Ovary (tissue), 9 donors: ENCODE data around the gene FOLR1. TPM values are rescaled to one million over a fixed set of nuclear protein-coding genes. Genes with fewer than 3 reads are reported as not detected.
A peak's percentile ranks its signal among the peaks of the same experiment; 100 is the strongest.

Source experiments
- DNase-seq, 5 donors: peaks; one replicate each; pipeline ENCODE4 v3.0.0-alpha.2; 2019 to 2020
- H3K27ac ChIP-seq, 2 donors: fragments of 200-600 bp; one replicate each; pipeline versions ENCODE4 v1.5.1 to v1.8.0; 2019 to 2022
- H3K27me3 ChIP-seq: fragments of 200-600 bp; one replicate; pipeline ENCODE4 v1.8.0; 2022
- H3K36me3 ChIP-seq: fragments of 200-600 bp; sonication (generic); one replicate; pipeline ENCODE4 v1.5.1; 2019
- H3K4me1 ChIP-seq: one replicate; pipeline ENCODE4 v1.8.1; 2013; ENCODE audit warnings: mild to moderate bottlenecking, moderate library complexity; ENCODE audit not compliant: insufficient read depth
- H3K4me3 ChIP-seq: fragments of 200-600 bp; sonication (generic); one replicate; pipeline ENCODE4 v1.5.1; 2017
- H3K9me3 ChIP-seq, 2 donors: fragments of 200-600 bp in 1 of 2; sonication (generic) in 1 of 2; one replicate each; pipeline versions ENCODE4 v1.5.1 to v1.8.1; 2013 to 2019; ENCODE audit warnings: mild to moderate bottlenecking in 1 of 2, moderate library complexity in 1 of 2
- EP300 ChIP-seq: sonication (generic); formaldehyde crosslinking; IDR thresholded peaks from one replicate; pipeline ENCODE4 v1.6.1; 2017; ENCODE audit warnings: antibody characterized with exemption
- POLR2A ChIP-seq: fragments of 450-650 bp; IDR thresholded peaks from one replicate; pipeline ENCODE4 v1.6.1; 2017; ENCODE audit warnings: antibody characterized with exemption, mild to moderate bottlenecking, moderate library complexity
- WGBS, 3 donors: extraction: QIAGEN DNeasy Blood & Tissue Kit in 1 of 3; methylation state at CpG; one replicate each; pipeline versions ENCODE4 v1.1.5 to v1.1.7; 2013 to 2017; 5-methylcytosine and 5-hydroxymethylcytosine counted together
- intact Hi-C, 4 donors: fragments of 100-400 bp; cut with DNase I; formaldehyde crosslinking; loops; one replicate each; pipeline versions ENCODE4 v1.11.0 to v1.15.1; 2022 to 2023
- polyA plus RNA-seq, 2 donors: library from polyadenylated mRNA; stranded (reverse); fragments of 200-250 nt in 1 of 2; fragments of 350-450 nt in 1 of 2; fragmentation: Illumina TruSeq in 1 of 2; extraction: RNeasy Lipid Tissue Mini Kit (QIAGEN cat#74804) in 1 of 2; gene quantifications; one replicate each; pipeline ENCODE4 v1.2.3, GENCODE V29; 2013 to 2014
- total RNA-seq, 7 donors: library from RNA; depleted of rRNA in 2 of 7; stranded (reverse); fragments of >200 nt in 2 of 7; fragmentation: NEBNext Ultra II Directional in 3 of 7; extraction: Animal tissue kit (Norgen Biotek cat#: 25700) in 3 of 7; gene quantifications; one replicate each; pipeline versions ENCODE4 v1.1.0 to v1.2.4, GENCODE V29; 2016 to 2023
- TF ChIP-seq, protein P1 (sequence below), 3 donors: fragments of 450-650 bp in 2 of 3; fragments of 200-600 bp in 1 of 3; IDR thresholded peaks; one replicate each; pipeline versions ENCODE4 v1.5.1 to v1.8.0; 2016 to 2022; ENCODE audit warnings: antibody characterized with exemption in 3 of 3, mild to moderate bottlenecking in 1 of 3
- donor health status: DM: no; HTN: no; CAD: no; lungs with moderate emphysema.
- donor health status: DM: no; HTN: no; CAD: no.
- donor health status: Bipolar disorder and iron deficiency.
- donor health status: DM: yes; HTN: yes; CAD: no.
- donor health status: DM: no; HTN: no; CAD: no.
- donor health status: DM: yes; HTN: yes; CAD: no.

The FOLR1 gene
- total and polyA plus RNA-seq, 9 donors = 0.31 to 108 (median 4.3) TPM; not detected in 1

DNA sequence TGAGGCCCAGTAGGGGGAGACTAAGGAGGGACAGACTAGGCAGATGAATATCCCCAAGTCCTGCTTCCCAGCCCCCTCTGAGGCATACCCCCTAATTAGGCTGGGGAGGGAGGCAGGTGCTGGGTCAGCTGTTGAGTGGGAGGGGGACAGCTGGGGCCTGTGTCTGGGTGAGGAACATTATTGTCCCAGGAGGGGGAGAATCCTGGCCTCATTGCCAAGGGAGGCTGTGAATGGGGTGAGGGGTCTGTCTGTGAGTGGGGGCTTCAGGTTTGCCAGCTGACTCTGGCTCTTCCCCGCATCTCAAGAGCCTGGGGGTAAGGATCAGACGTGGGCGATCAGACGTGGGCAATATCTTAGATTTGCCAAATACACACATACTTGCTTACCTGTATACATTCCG is 34.8 kb downstream of the FOLR1 start:
- TF ChIP-seq, protein P1, sequence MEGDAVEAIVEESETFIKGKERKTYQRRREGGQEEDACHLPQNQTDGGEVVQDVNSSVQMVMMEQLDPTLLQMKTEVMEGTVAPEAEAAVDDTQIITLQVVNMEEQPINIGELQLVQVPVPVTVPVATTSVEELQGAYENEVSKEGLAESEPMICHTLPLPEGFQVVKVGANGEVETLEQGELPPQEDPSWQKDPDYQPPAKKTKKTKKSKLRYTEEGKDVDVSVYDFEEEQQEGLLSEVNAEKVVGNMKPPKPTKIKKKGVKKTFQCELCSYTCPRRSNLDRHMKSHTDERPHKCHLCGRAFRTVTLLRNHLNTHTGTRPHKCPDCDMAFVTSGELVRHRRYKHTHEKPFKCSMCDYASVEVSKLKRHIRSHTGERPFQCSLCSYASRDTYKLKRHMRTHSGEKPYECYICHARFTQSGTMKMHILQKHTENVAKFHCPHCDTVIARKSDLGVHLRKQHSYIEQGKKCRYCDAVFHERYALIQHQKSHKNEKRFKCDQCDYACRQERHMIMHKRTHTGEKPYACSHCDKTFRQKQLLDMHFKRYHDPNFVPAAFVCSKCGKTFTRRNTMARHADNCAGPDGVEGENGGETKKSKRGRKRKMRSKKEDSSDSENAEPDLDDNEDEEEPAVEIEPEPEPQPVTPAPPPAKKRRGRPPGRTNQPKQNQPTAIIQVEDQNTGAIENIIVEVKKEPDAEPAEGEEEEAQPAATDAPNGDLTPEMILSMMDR (IDR thresholded peaks at IDR 0.05) = no peak
- no peak for TF ChIP-seq POLR2A
- no peak for TF ChIP-seq EP300
- no peaks in the 10 kb centered on the region for H3K36me3 ChIP-seq
- no peaks in the 10 kb centered on the region for H3K27me3 ChIP-seq
- H3K4me3 ChIP-seq = no peak overlapping the region
- H3K4me1 ChIP-seq = peaks cover 10% of the 10 kb centered on the region
- H3K27ac ChIP-seq = no peak overlapping the region
- no peaks in the 10 kb centered on the region for H3K9me3 ChIP-seq
- 78 to 90% (median 82%) methylated on average over 5 of the region's 5 CpGs for WGBS, 3 donors
- intact Hi-C loops = no loop called here
- no peak for DNase-seq

DNA sequence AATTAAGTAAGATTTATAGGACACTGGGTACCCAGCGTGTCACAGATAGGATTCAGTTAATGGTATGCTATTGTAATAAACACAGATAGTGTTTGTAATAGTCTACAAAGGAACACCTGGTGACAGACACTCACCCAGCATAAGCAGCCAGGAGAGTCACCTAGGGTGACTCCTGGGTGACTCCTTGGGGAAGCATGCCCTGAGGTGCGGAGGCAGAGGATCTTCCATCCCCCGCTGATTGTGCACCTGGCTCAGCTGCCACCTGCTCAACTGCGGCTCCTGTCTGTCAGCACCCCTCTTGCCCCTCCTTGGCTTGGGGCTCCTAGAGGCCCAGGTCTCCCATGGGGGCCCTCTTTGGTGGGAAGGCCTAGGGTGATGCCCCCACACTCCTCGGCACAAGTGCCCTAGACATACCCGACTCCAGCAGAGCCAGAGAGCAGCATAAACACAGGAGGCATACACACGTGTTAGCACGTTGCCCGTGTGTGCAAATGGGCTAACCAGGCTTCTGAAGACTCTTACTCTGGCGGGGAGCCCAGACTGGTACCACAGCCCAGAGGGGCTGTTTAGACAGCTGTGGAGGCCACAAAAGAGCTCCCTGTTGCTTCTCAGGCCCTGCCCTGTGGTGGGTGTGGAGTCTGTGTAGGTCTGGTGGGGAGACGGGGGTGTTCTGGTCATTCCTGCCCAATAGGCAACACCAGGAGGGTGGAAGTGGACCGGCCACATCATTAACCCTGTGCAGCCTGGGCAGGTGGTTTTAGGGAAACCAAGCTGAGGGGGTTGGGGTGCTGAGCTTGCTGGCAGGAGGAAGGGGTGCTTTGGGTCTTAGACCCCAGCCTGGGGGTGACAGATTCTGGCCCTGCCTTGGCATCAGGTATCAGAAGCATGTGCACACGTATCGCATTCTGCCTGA is 35.6 kb downstream of the FOLR1 start:
- 78 to 82% (median 81%) methylated on average over 14 of the region's 14 CpGs for WGBS, 3 donors
- H3K36me3 ChIP-seq = no peaks in the 10 kb centered on the region
- no peaks in the 10 kb centered on the region for H3K9me3 ChIP-seq
- intact Hi-C loops = no loop called here
- H3K4me1 ChIP-seq = peaks cover 7% of the 10 kb centered on the region
- H3K27ac ChIP-seq = no peak overlapping the region
- TF ChIP-seq, protein P1 (IDR thresholded peaks at IDR 0.05) = no peak
- TF ChIP-seq EP300 = no peak
- no peak for TF ChIP-seq POLR2A
- no peak overlapping the region for H3K4me3 ChIP-seq
- no peaks in the 10 kb centered on the region for H3K27me3 ChIP-seq
- peak in 1 of 5 donors; percentile 16 for DNase-seq

DNA sequence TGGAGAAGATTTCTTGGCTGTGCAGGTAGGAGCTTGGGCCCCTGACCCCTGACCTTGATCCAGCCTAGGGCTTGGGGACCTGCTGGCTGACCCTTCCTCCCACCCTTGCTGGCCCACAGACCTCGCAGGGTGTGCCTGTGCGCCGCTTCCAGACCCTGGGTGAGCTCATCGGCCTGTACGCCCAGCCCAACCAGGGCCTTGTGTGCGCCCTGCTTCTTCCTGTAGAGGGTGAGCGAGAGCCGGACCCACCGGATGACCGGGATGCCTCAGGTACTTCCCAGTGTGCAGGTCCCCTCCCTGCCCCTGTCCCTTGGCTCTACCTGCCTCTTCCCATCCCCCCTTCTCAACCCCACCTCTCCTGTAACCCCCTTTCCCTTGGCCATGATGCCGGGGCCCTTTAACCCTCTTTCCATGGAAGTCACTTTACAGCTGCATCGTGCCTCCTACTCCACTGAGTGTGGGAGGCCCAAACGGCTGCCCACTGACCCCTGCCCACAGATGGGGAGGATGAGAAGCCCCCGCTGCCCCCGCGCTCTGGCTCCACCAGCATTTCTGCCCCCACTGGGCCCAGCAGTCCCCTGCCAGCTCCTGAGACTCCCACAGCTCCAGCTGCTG is 36.4 kb downstream of the FOLR1 start:
- 70 to 79% (median 74%) methylated on average over 16 of the region's 16 CpGs for WGBS, 3 donors
- intact Hi-C loops = no loop called here

DNA sequence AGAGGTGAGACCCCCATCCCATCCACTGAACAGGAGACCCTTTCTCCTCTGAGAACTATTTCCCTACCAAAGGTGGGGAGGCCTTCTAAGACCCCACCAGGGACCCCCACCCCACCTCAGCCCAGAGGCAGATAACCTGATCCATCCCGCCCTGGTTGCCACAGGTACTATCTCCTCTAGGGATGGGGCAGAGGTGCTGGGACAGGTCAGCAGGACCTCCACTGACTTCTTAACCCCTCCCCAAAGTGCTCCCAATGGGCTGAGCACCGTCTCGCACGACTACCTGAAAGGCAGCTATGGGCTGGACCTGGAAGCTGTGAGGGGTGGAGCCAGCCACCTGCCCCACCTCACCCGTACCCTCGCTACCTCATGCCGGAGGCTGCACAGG is 36.9 kb downstream of the FOLR1 start:
- H3K9me3 ChIP-seq = no peaks in the 10 kb centered on the region
- TF ChIP-seq POLR2A = no peak
- TF ChIP-seq, protein P1 (IDR thresholded peaks at IDR 0.05) = no peak
- TF ChIP-seq EP300 = no peak
- intact Hi-C loops = no loop called here

More for the DNA sequence above, 36.4 kb downstream of the FOLR1 start:
- peak in 2 of 5 donors; percentile 21 to 30 for DNase-seq
- H3K4me1 ChIP-seq = peaks cover 7% of the 10 kb centered on the region
- H3K27ac ChIP-seq = no peak overlapping the region
- H3K27me3 ChIP-seq = no peaks in the 10 kb centered on the region
- H3K36me3 ChIP-seq = no peaks in the 10 kb centered on the region
- H3K9me3 ChIP-seq = no peaks in the 10 kb centered on the region
- no peak for TF ChIP-seq EP300
- no peak for TF ChIP-seq POLR2A
- TF ChIP-seq, protein P1 (IDR thresholded peaks at IDR 0.05) = no peak
- no peak overlapping the region for H3K4me3 ChIP-seq

More for the DNA sequence above, 36.9 kb downstream of the FOLR1 start:
- peaks cover 7% of the 10 kb centered on the region for H3K4me1 ChIP-seq
- H3K36me3 ChIP-seq = no peaks in the 10 kb centered on the region
- H3K4me3 ChIP-seq = no peak overlapping the region
- H3K27me3 ChIP-seq = no peaks in the 10 kb centered on the region
- no peak overlapping the region for H3K27ac ChIP-seq
- 82 to 90% (median 86%) methylated on average over 7 of the region's 7 CpGs for WGBS, 3 donors
- no peak for DNase-seq
